Panc1 (cell line): ENCODE results near the gene FAM78A. TPM values are rescaled to one million over a fixed set of nuclear protein-coding genes. Genes with fewer than 3 reads are reported as not detected.

ENCODE experiments used
- ATAC-seq: fragments of 200-7000 bp; cut with Tn5 transposase; 2 replicates; pipeline ENCODE4 v1.9.1; 2020; ENCODE audit warnings: mild to moderate bottlenecking, moderate library complexity
- BruUV-seq: library from RNA; stranded (reverse); fragments of 400-500 nt; replicated peaks from 2 replicates; lab custom pipeline; 2021; lab: Mats Ljungman, UMichigan
- CTCF ChIA-PET: fragments of 300-600 bp; sonication (Branson Sonifier 250); formaldehyde crosslinking; loops from one replicate; lab custom pipeline; 2022; ENCODE audit warnings: antibody characterized with exemption; lab: Charles Lee
- POLR2A ChIA-PET: fragments of 300-600 bp; sonication (Branson Sonifier 250); formaldehyde crosslinking; loops from one replicate; lab custom pipeline; 2022; ENCODE audit warnings: antibody characterized with exemption; lab: Charles Lee
- DNase-seq: peaks from one replicate; pipeline ENCODE4 v3.0.0-alpha.2; 2010; ENCODE audit warnings: low read depth, low spot score
- H3K27ac ChIP-seq: 2 replicates; pipeline ENCODE4 v1.5.1; 2011; ENCODE audit warnings: mild to moderate bottlenecking, low read length, inconsistent platforms
- H3K27me3 ChIP-seq: fragments of 200-500 bp; sonication (Bioruptor generic); 2 replicates; pipeline ENCODE4 v1.6.0; 2014; ENCODE audit warnings: low read length, inconsistent platforms; ENCODE audit not compliant: control insufficient read depth, insufficient read depth
- H3K36me3 ChIP-seq: fragments of 200-500 bp; sonication (Bioruptor generic); 2 replicates; pipeline ENCODE4 v1.5.1; 2014; ENCODE audit warnings: inconsistent platforms, mild to moderate bottlenecking, low read length, moderate library complexity; ENCODE audit not compliant: control insufficient read depth, insufficient read depth
- H3K4me1 ChIP-seq: 2 replicates; pipeline ENCODE4 v1.5.1; 2011; ENCODE audit warnings: inconsistent platforms, mild to moderate bottlenecking, low read length, moderate library complexity; ENCODE audit not compliant: control insufficient read depth, insufficient read depth
- H3K4me3 ChIP-seq, 2 experiments: 2 replicates each; pipeline ENCODE4 v1.5.1; 2011 to 2012; ENCODE audit warnings: low read depth in 2 of 2, low read length in 2 of 2, mild to moderate bottlenecking in 2 of 2, inconsistent platforms in 1 of 2, moderate library complexity in 1 of 2
- H3K9me3 ChIP-seq: fragments of 200-500 bp; sonication (Bioruptor generic); 2 replicates; pipeline ENCODE4 v1.5.1; 2014; ENCODE audit warnings: low read depth, mild to moderate bottlenecking, inconsistent platforms, low read length, moderate library complexity; ENCODE audit not compliant: control insufficient read depth, insufficient read depth
- POLR2AphosphoS5 ChIP-seq: IDR thresholded peaks from 2 replicates; pipeline ENCODE4 v1.6.1; 2012; ENCODE audit warnings: mild to moderate bottlenecking, low read depth, low read length, moderate library complexity
- REST ChIP-seq, 2 experiments: IDR thresholded peaks; 2 replicates each; pipeline ENCODE4 v1.6.1; 2011 to 2012; ENCODE audit warnings: low read depth in 2 of 2, control low read depth in 1 of 2, low read length in 1 of 2, mild to moderate bottlenecking in 1 of 2, moderate library complexity in 1 of 2; ENCODE audit not compliant: insufficient read depth in 1 of 2
- SIN3A ChIP-seq: IDR thresholded peaks from 2 replicates; pipeline ENCODE4 v1.6.1; 2012; ENCODE audit warnings: low read depth, mild to moderate bottlenecking, low read length, moderate library complexity, borderline replicate concordance; ENCODE audit not compliant: insufficient read depth
- TCF7L2 ChIP-seq: IDR thresholded peaks from 2 replicates; pipeline ENCODE4 v1.6.1; 2011; ENCODE audit warnings: mild to moderate bottlenecking, low read depth, low read length, inconsistent platforms
- in situ Hi-C: cut with HindIII; loops from 2 replicates; pipeline ENCODE4 v1.10.0; 2016; ENCODE audit warnings: low sequenced_read_pairs, low pct_unique_long_range_greater_than_20kb
- intact Hi-C: fragments of 100-400 bp; cut with micrococcal nuclease; formaldehyde crosslinking; loops from one replicate; pipeline ENCODE4 v1.10.0; 2022; ENCODE audit not compliant: unreplicated experiment
- total RNA-seq: library from RNA; stranded (reverse); gene quantifications from one replicate; pipeline ENCODE4 v1.2.1, GENCODE V29; 2021; ENCODE audit not compliant: unreplicated experiment
- TF ChIP-seq, protein P1 (sequence below): fragments of 450-650 bp; IDR thresholded peaks from 2 replicates; pipeline ENCODE4 v1.5.1; 2017; ENCODE audit warnings: mild to moderate bottlenecking

The FAM78A gene
- total RNA-seq, 1 experiment from 2014 or later = 0.59 TPM

GRCh38 chr9:131304676-131305355, 28.5 kb upstream of the FAM78A start:
- ChIA-PET POLR2A (no interaction called here), CTCF (no interaction called here)
- no peaks in the 10 kb centered on the region for H3K36me3 ChIP-seq
- no peaks in the 10 kb centered on the region for H3K27me3 ChIP-seq
- ATAC-seq (no peak), DNase-seq (no peak)
- no peak overlapping the region for H3K27ac ChIP-seq
- no peaks in the 10 kb centered on the region for H3K9me3 ChIP-seq
- H3K4me1 ChIP-seq = no peaks in the 10 kb centered on the region
- intact Hi-C loops (no loop called here), in situ Hi-C loops (no loop called here)
- no peak for TF ChIP-seq TCF7L2
- TF ChIP-seq SIN3A = no peak
- no peak for TF ChIP-seq REST (IDR thresholded peaks at IDR 0.05; ENCODE audit: insufficient read depth in 1 of 2, low read depth in 2 of 2, low read length in 1 of 2)
- TF ChIP-seq, protein P1, sequence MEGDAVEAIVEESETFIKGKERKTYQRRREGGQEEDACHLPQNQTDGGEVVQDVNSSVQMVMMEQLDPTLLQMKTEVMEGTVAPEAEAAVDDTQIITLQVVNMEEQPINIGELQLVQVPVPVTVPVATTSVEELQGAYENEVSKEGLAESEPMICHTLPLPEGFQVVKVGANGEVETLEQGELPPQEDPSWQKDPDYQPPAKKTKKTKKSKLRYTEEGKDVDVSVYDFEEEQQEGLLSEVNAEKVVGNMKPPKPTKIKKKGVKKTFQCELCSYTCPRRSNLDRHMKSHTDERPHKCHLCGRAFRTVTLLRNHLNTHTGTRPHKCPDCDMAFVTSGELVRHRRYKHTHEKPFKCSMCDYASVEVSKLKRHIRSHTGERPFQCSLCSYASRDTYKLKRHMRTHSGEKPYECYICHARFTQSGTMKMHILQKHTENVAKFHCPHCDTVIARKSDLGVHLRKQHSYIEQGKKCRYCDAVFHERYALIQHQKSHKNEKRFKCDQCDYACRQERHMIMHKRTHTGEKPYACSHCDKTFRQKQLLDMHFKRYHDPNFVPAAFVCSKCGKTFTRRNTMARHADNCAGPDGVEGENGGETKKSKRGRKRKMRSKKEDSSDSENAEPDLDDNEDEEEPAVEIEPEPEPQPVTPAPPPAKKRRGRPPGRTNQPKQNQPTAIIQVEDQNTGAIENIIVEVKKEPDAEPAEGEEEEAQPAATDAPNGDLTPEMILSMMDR = no peak
- no peak for TF ChIP-seq POLR2AphosphoS5
- no TSS peak for BruUV-seq
- H3K4me3 ChIP-seq = no peak overlapping the region

GRCh38 chr9:131303381-131304321, 27.3 kb upstream of the FAM78A start:
- DNase-seq (no peak), ATAC-seq (no peak)
- Histone ChIP-seq H3K9me3 (no peaks in the 10 kb centered on the region), H3K36me3 (no peaks in the 10 kb centered on the region), H3K27me3 (no peaks in the 10 kb centered on the region), H3K4me1 (no peaks in the 10 kb centered on the region), H3K27ac (no peak overlapping the region), H3K4me3 (no peak overlapping the region)
- CTCF ChIA-PET = interaction anchor here (0.6 kb wide), 1 partner anchor 24 kb away, joined by 5 read pairs; no protein-coding TSS in a partner anchor
- BruUV-seq = no TSS peak
- TF ChIP-seq, protein P1 = no peak
- TF ChIP-seq POLR2AphosphoS5 (no peak), TCF7L2 (no peak), REST (IDR thresholded peaks at IDR 0.05; ENCODE audit: insufficient read depth in 1 of 2, low read depth in 2 of 2, low read length in 1 of 2) (no peak), SIN3A (no peak)
- POLR2A ChIA-PET = no interaction called here
- intact Hi-C loops = no loop called here
- in situ Hi-C loops = no loop called here
